H9 (cell line): ENCODE measurements around the gene RELB. TPM values are rescaled to one million over a fixed set of nuclear protein-coding genes. Genes with fewer than 3 reads are reported as not detected.

Experiments used
- DNase-seq: peaks from one replicate; pipeline ENCODE4 v3.0.0-alpha.2; 2017
- H2AFZ ChIP-seq: one replicate; pipeline ENCODE4 v1.6.1; 2013; ENCODE audit warnings: mild to moderate bottlenecking, low read length, control low read depth, moderate library complexity
- H2AK5ac ChIP-seq: 2 replicates; pipeline ENCODE4 v1.6.1; 2013; ENCODE audit warnings: low read length, control low read depth, mixed read lengths; ENCODE audit not compliant: insufficient read length
- H2BK120ac ChIP-seq: one replicate; pipeline ENCODE4 v1.6.1; 2013; ENCODE audit warnings: low read depth, mild to moderate bottlenecking, low read length, control low read depth, inconsistent platforms; ENCODE audit not compliant: poor library complexity, severe bottlenecking
- H2BK12ac ChIP-seq: 2 replicates; pipeline ENCODE4 v1.6.1; 2013; ENCODE audit warnings: low read length, control low read depth, mixed read lengths, low read depth; ENCODE audit not compliant: insufficient read length
- H2BK15ac ChIP-seq: 2 replicates; pipeline ENCODE4 v1.6.1; 2013; ENCODE audit warnings: low read depth, low read length, control low read depth
- H2BK20ac ChIP-seq: one replicate; pipeline ENCODE4 v1.6.1; 2013; ENCODE audit warnings: low read depth, mild to moderate bottlenecking, low read length, control low read depth, inconsistent platforms; ENCODE audit not compliant: poor library complexity, severe bottlenecking
- H2BK5ac ChIP-seq: 2 replicates; pipeline ENCODE4 v1.6.1; 2013; ENCODE audit warnings: low read length, control low read depth, mixed read lengths; ENCODE audit not compliant: insufficient read length
- H3K14ac ChIP-seq: 2 replicates; pipeline ENCODE4 v1.6.1; 2013; ENCODE audit warnings: low read length, control low read depth; ENCODE audit not compliant: insufficient read depth
- H3K18ac ChIP-seq: 2 replicates; pipeline ENCODE4 v1.6.1; 2013; ENCODE audit warnings: low read depth, mild to moderate bottlenecking, mixed read lengths, low read length, control low read depth; ENCODE audit not compliant: insufficient read length
- H3K23ac ChIP-seq: 2 replicates; pipeline ENCODE4 v1.6.1; 2013; ENCODE audit warnings: low read length, control low read depth, mixed read lengths, low read depth; ENCODE audit not compliant: insufficient read length
- H3K23me2 ChIP-seq: 2 replicates; pipeline ENCODE4 v1.6.1; 2013; ENCODE audit warnings: low read depth, mild to moderate bottlenecking, mixed read lengths, low read length, control low read depth; ENCODE audit not compliant: insufficient read length, poor library complexity, severe bottlenecking
- H3K27ac ChIP-seq: 2 replicates; pipeline ENCODE4 v1.5.1; 2013; ENCODE audit warnings: low read length, control low read depth, mixed read lengths, low read depth; ENCODE audit not compliant: insufficient read length
- H3K27me3 ChIP-seq: 2 replicates; pipeline ENCODE4 v1.6.1; 2013; ENCODE audit warnings: low read length, control low read depth, inconsistent platforms; ENCODE audit not compliant: insufficient read depth
- H3K4ac ChIP-seq: 2 replicates; pipeline ENCODE4 v1.6.1; 2013; ENCODE audit warnings: low read depth, mild to moderate bottlenecking, control low read depth, inconsistent platforms, low read length, moderate library complexity
- H3K4me1 ChIP-seq: 2 replicates; pipeline ENCODE4 v1.6.1; 2013; ENCODE audit warnings: low read length, control low read depth, inconsistent platforms; ENCODE audit not compliant: insufficient read depth
- H3K4me2 ChIP-seq: 2 replicates; pipeline ENCODE4 v1.6.1; 2013; ENCODE audit warnings: low read length, control low read depth, mixed read lengths; ENCODE audit not compliant: insufficient read length, insufficient read depth
- H3K56ac ChIP-seq: 2 replicates; pipeline ENCODE4 v1.6.1; 2013; ENCODE audit warnings: low read depth, mild to moderate bottlenecking, mixed read lengths, low read length, control low read depth; ENCODE audit not compliant: insufficient read length
- H3K79me1 ChIP-seq: 2 replicates; pipeline ENCODE4 v1.6.1; 2013; ENCODE audit warnings: low read depth, mild to moderate bottlenecking, moderate library complexity, low read length, control low read depth, inconsistent platforms; ENCODE audit not compliant: insufficient read depth, poor library complexity, severe bottlenecking
- H3K79me2 ChIP-seq: 2 replicates; pipeline ENCODE4 v1.6.1; 2013; ENCODE audit warnings: low read length, control low read depth, inconsistent platforms; ENCODE audit not compliant: insufficient read depth
- H3K9ac ChIP-seq: 2 replicates; pipeline ENCODE4 v1.6.1; 2013; ENCODE audit warnings: low read length, control low read depth, mixed read lengths; ENCODE audit not compliant: insufficient read length; ENCODE audit errors: extremely low read depth
- H3K9me3 ChIP-seq: one replicate; pipeline ENCODE4 v1.6.1; 2013; ENCODE audit warnings: low read depth, low read length, inconsistent platforms; ENCODE audit not compliant: control insufficient read depth
- H3T11ph ChIP-seq: one replicate; pipeline ENCODE4 v1.6.1; 2013; ENCODE audit warnings: mild to moderate bottlenecking, low read length, control low read depth, inconsistent platforms
- H4K20me1 ChIP-seq: one replicate; pipeline ENCODE4 v1.6.1; 2013; ENCODE audit not compliant: control insufficient read depth, insufficient read length, insufficient read depth
- H4K5ac ChIP-seq: 2 replicates; pipeline ENCODE4 v1.6.1; 2013; ENCODE audit warnings: low read depth, mild to moderate bottlenecking, mixed read lengths, low read length, control low read depth; ENCODE audit not compliant: insufficient read length
- H4K8ac ChIP-seq: replicated peaks from 2 replicates; pipeline ENCODE4 v1.6.1; 2013; ENCODE audit warnings: low read length, control low read depth, mixed read lengths, low read depth; ENCODE audit not compliant: insufficient read length
- H4K91ac ChIP-seq: 2 replicates; pipeline ENCODE4 v1.6.1; 2013; ENCODE audit warnings: low read depth, mild to moderate bottlenecking, moderate library complexity, mixed read lengths, low read length, control low read depth; ENCODE audit not compliant: insufficient read length
- H3K27ac Mint-ChIP-seq, 3 experiments: 2 replicates in 2 of 3; 3 replicates in 1 of 3; pipeline ENCODE4 v1.8.0; 2020 to 2021; ENCODE audit warnings: mixed read lengths in 3 of 3, mild to moderate bottlenecking in 1 of 3, moderate library complexity in 1 of 3
- H3K27me3 Mint-ChIP-seq: 2 replicates; pipeline ENCODE4 v1.8.0; 2021; ENCODE audit warnings: low read depth, mild to moderate bottlenecking, moderate library complexity, mixed read lengths
- H3K36me3 Mint-ChIP-seq, 3 experiments: 2 replicates in 2 of 3; 3 replicates in 1 of 3; pipeline ENCODE4 v1.8.0; 2020 to 2021; ENCODE audit warnings: low read depth in 3 of 3, mixed read lengths in 3 of 3; ENCODE audit not compliant: insufficient read depth in 1 of 3
- H3K4me1 Mint-ChIP-seq, 2 experiments: 2 replicates each; pipeline ENCODE4 v1.8.0; 2020; ENCODE audit warnings: mixed read lengths in 2 of 2
- H3K4me3 Mint-ChIP-seq, 2 experiments: 2 replicates in 1 of 2; 3 replicates in 1 of 2; pipeline ENCODE4 v1.8.0; 2020 to 2021; ENCODE audit warnings: mild to moderate bottlenecking in 2 of 2, mixed read lengths in 2 of 2, moderate library complexity in 1 of 2
- H3K9me3 Mint-ChIP-seq, 2 experiments: 2 replicates in 1 of 2; 3 replicates in 1 of 2; pipeline ENCODE4 v1.8.0; 2020; ENCODE audit warnings: mild to moderate bottlenecking in 2 of 2, mixed read lengths in 2 of 2, moderate library complexity in 1 of 2
- WGBS: extraction: QIAGEN DNeasy Blood & Tissue Kit; methylation state at CpG from one replicate; pipeline ENCODE4 v1.1.7; 2013; ENCODE audit warnings: missing lambda C conversion rate, low lambda C conversion rate, mixed read lengths; ENCODE audit not compliant: insufficient read length; ENCODE audit errors: extremely low coverage; 5-methylcytosine and 5-hydroxymethylcytosine counted together
- long read RNA-seq: library from polyadenylated mRNA; unstranded; transcript quantifications from one replicate; pipeline ENCODE4 v2.0.0, GENCODE V29; 2020
- total RNA-seq: library from RNA; stranded (reverse); gene quantifications from 2 replicates; pipeline ENCODE4 v1.2.1, GENCODE V29; 2021
- TF ChIP-seq, protein P1 (sequence below): fragments of 200-600 bp; sonication (generic); conservative IDR thresholded peaks from 3 replicates; pipeline ENCODE4 v1.8.0; 2021; ENCODE audit warnings: antibody characterized with exemption, mild to moderate bottlenecking

RELB gene
- 13.7 and 14.3 TPM in 2 replicates for total RNA-seq
- long read RNA-seq, partial matches to known transcripts = 4 of 7 reads
- long read RNA-seq, other reads (novel, unspliced or antisense) = 0 of 7 reads

DNA sequence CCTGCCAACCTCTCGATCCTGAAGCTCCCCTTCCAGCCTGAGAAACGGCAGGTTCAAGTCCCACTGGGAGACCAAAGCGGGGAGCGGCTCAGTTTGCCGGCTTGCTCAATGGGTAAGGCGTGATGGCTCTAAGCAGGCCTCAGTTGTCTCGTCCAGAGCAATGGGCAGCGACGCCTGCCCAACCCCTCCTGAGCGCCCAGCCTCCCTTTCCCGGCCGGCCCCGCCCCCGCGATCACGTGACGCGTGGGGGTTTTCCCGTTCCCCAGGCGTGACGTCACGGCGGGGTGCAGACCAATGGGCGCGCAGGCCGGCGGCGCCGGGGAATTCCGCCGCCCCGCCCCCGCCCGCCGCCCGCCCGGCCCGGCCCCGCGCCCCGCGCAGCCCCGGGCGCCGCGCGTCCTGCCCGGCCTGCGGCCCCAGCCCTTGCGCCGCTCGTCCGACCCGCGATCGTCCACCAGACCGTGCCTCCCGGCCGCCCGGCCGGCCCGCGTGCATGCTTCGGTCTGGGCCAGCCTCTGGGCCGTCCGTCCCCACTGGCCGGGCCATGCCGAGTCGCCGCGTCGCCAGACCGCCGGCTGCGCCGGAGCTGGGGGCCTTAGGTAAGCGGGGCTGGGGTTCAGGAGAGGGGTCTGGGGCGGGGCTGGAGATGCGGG is at the start of gene RELB:
TSS of gene RELB (plus strand) at position 378 of the 653 bp plus-strand sequence. CDS start at position 494, 116 bp downstream.
- Histone ChIP-seq H3K56ac (no peak within 1 kb of the TSS), H3K14ac (peak within 1 kb of the TSS; percentile 89), H4K20me1 (no peaks in the 10 kb centered on the region), H3K4me1 (no peaks in the 10 kb centered on the region), H2AK5ac (no peak within 1 kb of the TSS), H3T11ph (no peak within 1 kb of the TSS), H2BK12ac (no peak within 1 kb of the TSS), H3K79me1 (no peaks in the 10 kb centered on the region), H3K27ac (no peak within 1 kb of the TSS), H3K23me2 (no peaks in the 10 kb centered on the region), H3K9ac (peak within 1 kb of the TSS; percentile 72), H4K91ac (no peak within 1 kb of the TSS), H3K18ac (peak within 1 kb of the TSS; percentile 85), H3K4ac (no peak within 1 kb of the TSS), H3K27me3 (no peaks in the 10 kb centered on the region), H3K79me2 (no peaks in the 10 kb centered on the region), H3K4me2 (peak within 1 kb of the TSS; percentile 85), H4K5ac (no peak within 1 kb of the TSS), H2BK15ac (no peak within 1 kb of the TSS), H2BK5ac (no peak within 1 kb of the TSS), H3K9me3 (no peaks in the 10 kb centered on the region), H2BK120ac (peak within 1 kb of the TSS; percentile 96), H2AFZ (no peak within 1 kb of the TSS), H4K8ac (no peak within 1 kb of the TSS), H3K23ac (no peak within 1 kb of the TSS), H2BK20ac (no peak within 1 kb of the TSS)
- Mint-ChIP-seq H3K27me3 (peaks cover 8% of the 10 kb centered on the region), H3K9me3 (no peaks in the 10 kb centered on the region), H3K4me1 (peaks cover 2 to 9% of the 10 kb centered on the region in 2 experiments; a peak in 3 of 4 replicates), H3K4me3 (peak within 1 kb of the TSS; percentile 89 to 94), H3K36me3 (peaks cover 0 to 3% (median 0%) of the 10 kb centered on the region in 3 experiments; a peak in 1 of 7 replicates), H3K27ac (peak within 1 kb of the TSS; percentile 74 to 99 (median 97); a peak in 6 of 7 replicates)
- peak; percentile 92 for DNase-seq
- TF ChIP-seq, protein P1, sequence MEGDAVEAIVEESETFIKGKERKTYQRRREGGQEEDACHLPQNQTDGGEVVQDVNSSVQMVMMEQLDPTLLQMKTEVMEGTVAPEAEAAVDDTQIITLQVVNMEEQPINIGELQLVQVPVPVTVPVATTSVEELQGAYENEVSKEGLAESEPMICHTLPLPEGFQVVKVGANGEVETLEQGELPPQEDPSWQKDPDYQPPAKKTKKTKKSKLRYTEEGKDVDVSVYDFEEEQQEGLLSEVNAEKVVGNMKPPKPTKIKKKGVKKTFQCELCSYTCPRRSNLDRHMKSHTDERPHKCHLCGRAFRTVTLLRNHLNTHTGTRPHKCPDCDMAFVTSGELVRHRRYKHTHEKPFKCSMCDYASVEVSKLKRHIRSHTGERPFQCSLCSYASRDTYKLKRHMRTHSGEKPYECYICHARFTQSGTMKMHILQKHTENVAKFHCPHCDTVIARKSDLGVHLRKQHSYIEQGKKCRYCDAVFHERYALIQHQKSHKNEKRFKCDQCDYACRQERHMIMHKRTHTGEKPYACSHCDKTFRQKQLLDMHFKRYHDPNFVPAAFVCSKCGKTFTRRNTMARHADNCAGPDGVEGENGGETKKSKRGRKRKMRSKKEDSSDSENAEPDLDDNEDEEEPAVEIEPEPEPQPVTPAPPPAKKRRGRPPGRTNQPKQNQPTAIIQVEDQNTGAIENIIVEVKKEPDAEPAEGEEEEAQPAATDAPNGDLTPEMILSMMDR = no peak
- WGBS = no CpG with 5 or more reads among the region's 79 CpGs
